ENCODE measurements around the gene PIM1.

DNA sequence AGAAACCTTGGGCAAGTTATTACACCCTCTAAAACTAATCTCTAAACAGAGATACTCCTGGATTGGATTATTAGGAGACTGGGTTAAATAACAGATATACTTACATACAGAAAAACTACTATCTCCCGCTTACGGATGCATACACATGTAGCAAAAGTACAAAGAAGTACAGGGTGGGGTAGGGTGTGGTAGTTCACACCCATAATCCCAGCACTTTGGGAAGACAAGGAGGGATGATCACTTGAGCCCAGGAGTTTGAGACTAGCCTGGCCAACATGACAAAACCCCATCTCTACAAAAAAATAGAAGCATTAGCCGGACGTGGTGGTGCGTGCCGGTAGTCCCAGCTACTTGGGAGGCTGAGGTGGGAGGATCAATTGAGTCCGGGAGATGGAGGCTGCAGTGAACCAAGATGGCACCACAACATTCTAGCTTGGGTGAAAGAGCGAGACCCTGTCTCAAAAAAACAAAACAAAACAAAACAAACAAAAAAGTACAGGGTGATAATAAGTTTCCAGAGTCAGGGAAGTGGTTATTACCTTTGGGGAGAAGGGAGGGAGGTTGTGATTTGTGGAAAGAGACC is 8.1 kb downstream of the PIM1 start:
- TF ChIP-seq, protein P1, sequence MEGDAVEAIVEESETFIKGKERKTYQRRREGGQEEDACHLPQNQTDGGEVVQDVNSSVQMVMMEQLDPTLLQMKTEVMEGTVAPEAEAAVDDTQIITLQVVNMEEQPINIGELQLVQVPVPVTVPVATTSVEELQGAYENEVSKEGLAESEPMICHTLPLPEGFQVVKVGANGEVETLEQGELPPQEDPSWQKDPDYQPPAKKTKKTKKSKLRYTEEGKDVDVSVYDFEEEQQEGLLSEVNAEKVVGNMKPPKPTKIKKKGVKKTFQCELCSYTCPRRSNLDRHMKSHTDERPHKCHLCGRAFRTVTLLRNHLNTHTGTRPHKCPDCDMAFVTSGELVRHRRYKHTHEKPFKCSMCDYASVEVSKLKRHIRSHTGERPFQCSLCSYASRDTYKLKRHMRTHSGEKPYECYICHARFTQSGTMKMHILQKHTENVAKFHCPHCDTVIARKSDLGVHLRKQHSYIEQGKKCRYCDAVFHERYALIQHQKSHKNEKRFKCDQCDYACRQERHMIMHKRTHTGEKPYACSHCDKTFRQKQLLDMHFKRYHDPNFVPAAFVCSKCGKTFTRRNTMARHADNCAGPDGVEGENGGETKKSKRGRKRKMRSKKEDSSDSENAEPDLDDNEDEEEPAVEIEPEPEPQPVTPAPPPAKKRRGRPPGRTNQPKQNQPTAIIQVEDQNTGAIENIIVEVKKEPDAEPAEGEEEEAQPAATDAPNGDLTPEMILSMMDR (IDR thresholded peaks at IDR 0.05) = no peak
- TF ChIP-seq POLR2AphosphoS5 (IDR thresholded peaks at IDR 0.05) = no peak
- no peak for TF ChIP-seq POLR2A (IDR thresholded peaks at IDR 0.05)

All from breast epithelium (tissue), 3 donors.